Subcutaneous abdominal adipose tissue (tissue), 5 donors: ENCODE results near the gene WIPF2.
A peak's percentile ranks its signal among the peaks of the same experiment; 100 is the strongest.

Experiments used
- H3K27ac ChIP-seq: one replicate; pipeline ENCODE4 v1.7.0; 2013; ENCODE audit warnings: low read depth, mild to moderate bottlenecking, inconsistent platforms, low read length, moderate library complexity
- H3K27me3 ChIP-seq, 5 donors: one replicate each; pipeline ENCODE4 v1.7.0; 2013; ENCODE audit warnings: low read length in 5 of 5, inconsistent platforms in 1 of 5; ENCODE audit not compliant: control insufficient read depth in 5 of 5, insufficient read depth in 4 of 5
- H3K36me3 ChIP-seq, 5 donors: one replicate each; pipeline ENCODE4 v1.7.0; 2013; ENCODE audit warnings: low read length in 5 of 5; ENCODE audit not compliant: control insufficient read depth in 5 of 5, insufficient read depth in 5 of 5
- H3K4me1 ChIP-seq, 5 donors: one replicate each; pipeline ENCODE4 v1.7.0; 2013; ENCODE audit warnings: low read length in 5 of 5, mild to moderate bottlenecking in 3 of 5, moderate library complexity in 1 of 5; ENCODE audit not compliant: control insufficient read depth in 5 of 5, insufficient read depth in 5 of 5
- H3K4me3 ChIP-seq, 5 donors: one replicate each; pipeline ENCODE4 v1.7.0; 2013; ENCODE audit warnings: low read length in 5 of 5, low read depth in 1 of 5
- H3K9ac ChIP-seq, 5 donors: one replicate each; pipeline ENCODE4 v1.7.0; 2013; ENCODE audit warnings: low read length in 5 of 5, mild to moderate bottlenecking in 4 of 5, moderate library complexity in 3 of 5
- H3K9me3 ChIP-seq, 5 donors: one replicate each; pipeline ENCODE4 v1.7.0; 2013; ENCODE audit warnings: low read length in 5 of 5; ENCODE audit not compliant: control insufficient read depth in 5 of 5
- donor health status: healthy.
- donor health status: healthy.
- donor health status: healthy.
- donor health status: healthy.
- donor health status: healthy.

Gene WIPF2

DNA sequence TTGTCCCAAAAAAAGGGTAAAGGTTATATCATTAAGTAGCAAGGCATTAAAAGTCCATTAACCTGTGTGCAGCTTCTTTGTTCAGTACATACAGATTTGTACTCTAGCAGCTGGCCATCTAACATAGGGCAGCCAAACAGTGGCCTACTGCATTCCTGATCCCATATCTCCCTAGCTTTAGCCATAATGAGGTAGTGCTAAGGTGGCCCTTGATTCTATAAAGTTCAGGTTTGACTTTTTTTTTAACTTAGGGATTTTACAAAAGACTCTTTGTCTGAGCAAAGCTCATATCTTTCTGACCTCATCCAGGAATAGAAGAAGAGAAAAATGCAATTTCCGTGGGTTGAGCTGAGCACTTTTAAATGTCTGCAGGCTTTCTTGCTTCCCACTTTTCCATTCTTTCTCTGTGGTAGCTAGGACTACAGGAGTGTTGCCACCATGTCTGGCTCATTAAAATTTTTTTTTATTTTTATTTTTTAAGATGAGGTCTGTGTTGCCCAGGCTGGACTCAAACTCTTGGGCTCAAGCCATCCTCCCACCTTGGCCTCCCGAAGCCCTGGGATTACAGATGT is 49.1 kb downstream of the WIPF2 start:
- H3K4me1 ChIP-seq = no peaks in the 10 kb centered on the region
- H3K9ac ChIP-seq = no peak overlapping the region
- no peak overlapping the region for H3K4me3 ChIP-seq
- no peaks in the 10 kb centered on the region for H3K27me3 ChIP-seq
- H3K9me3 ChIP-seq = no peaks in the 10 kb centered on the region
- H3K36me3 ChIP-seq = peaks cover 24 to 62% (median 55%) of the 10 kb centered on the region in 5 donors
- no peak overlapping the region for H3K27ac ChIP-seq

DNA sequence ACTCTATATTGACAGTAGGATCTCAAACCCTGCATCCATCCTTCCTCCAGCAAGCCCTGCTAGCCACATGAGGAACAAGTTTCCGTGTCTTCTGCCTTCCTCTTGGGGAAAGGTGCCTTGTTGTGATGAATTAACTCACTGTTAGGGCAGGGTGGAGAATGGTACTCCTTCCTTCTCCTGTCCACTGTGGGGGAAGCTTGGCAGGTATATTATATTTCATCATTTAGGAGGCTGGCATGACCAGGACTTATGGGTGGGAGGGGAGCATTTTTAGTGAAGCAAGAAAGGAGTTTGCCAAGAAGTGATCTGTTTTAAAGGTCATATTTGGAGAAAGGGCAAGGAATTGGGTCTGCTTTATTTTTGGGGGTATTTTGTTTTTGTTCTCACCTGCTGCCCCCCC is 59.3 kb downstream of the WIPF2 start:
- Histone ChIP-seq H3K9ac (no peak overlapping the region), H3K36me3 (peaks cover 3 to 76% (median 67%) of the 10 kb centered on the region in 5 donors)

DNA sequence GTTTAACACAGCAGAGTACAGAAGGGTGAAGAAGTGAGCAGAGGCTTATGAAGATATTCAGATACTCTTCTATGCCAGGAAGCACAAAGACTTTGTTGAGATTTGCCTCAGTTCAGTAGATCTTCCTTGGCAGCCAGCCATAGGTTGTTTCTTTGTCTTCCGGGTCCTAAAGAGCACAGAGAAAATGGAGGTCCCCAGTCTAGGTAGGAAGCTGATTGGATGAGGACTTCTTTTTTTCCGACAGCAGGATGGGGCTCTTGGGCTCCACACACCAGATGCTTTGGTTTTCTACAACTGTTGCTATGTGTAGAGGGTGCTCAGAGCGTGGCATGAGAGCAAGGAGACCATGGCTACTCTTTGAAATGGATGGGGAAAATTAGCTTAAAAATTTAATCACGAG is 60.3 kb downstream of the WIPF2 start:
- Histone ChIP-seq H3K27me3 (no peaks in the 10 kb centered on the region), H3K4me3 (no peak overlapping the region), H3K4me1 (peaks cover 5 to 14% (median 12%) of the 10 kb centered on the region in 5 donors), H3K9me3 (no peaks in the 10 kb centered on the region), H3K36me3 (peaks cover 3 to 69% (median 60%) of the 10 kb centered on the region in 5 donors), H3K9ac (no peak overlapping the region), H3K27ac (no peak overlapping the region)

More for the DNA sequence above, 59.3 kb downstream of the WIPF2 start:
- H3K4me3 ChIP-seq = no peak overlapping the region
- peaks cover 0 to 11% (median 4%) of the 10 kb centered on the region in 5 donors for H3K4me1 ChIP-seq
- no peaks in the 10 kb centered on the region for H3K9me3 ChIP-seq
- no peaks in the 10 kb centered on the region for H3K27me3 ChIP-seq
- H3K27ac ChIP-seq = no peak overlapping the region

DNA sequence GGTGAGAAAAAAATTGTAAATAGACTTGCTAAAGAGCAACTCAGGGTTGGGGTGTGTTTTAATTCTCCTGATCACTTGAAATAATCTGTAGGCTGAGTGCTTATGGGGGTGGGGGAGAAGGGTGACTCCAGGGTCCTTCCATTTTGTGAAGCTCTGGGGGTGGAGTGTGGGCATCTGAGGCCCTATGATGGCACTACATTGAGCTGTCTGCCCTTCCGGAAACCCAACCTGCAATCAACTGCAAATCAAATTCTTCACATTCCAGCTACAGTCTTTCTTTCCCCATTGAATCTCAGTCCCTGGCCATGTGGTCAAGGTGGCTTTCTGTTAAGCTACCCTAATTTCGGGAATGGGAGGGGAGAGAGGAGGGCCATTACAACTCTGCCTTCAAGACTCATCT is 62.6 kb downstream of the WIPF2 start:
- no peak overlapping the region for H3K9ac ChIP-seq
- H3K9me3 ChIP-seq = no peaks in the 10 kb centered on the region
- peaks cover 0 to 54% (median 49%) of the 10 kb centered on the region in 5 donors for H3K36me3 ChIP-seq
- no peaks in the 10 kb centered on the region for H3K27me3 ChIP-seq
- no peak overlapping the region for H3K4me3 ChIP-seq
- peaks cover 7 to 21% (median 17%) of the 10 kb centered on the region in 5 donors for H3K4me1 ChIP-seq
- H3K27ac ChIP-seq = no peak overlapping the region

DNA sequence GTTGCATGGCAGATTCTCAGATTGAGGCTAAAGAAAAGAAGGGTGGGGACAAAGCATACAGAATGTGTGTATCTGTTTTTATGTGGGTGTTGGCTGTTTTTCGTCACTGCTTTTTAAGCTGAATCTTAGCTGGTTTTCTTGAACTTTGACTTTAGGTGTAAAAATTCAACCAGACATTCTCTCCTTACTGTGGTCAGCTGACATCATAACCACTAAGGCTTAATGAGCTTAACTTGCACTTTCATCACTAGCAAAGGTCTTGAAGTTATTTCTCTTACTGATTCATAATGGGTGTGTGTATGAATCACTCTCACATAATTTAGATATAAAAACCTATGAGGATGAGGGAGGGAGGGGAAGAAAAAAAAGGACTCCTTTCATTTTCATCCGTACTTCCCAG is 64.6 kb downstream of the WIPF2 start:
- peak overlapping the region in 1 of 5 donors; percentile 24 for H3K9ac ChIP-seq

DNA sequence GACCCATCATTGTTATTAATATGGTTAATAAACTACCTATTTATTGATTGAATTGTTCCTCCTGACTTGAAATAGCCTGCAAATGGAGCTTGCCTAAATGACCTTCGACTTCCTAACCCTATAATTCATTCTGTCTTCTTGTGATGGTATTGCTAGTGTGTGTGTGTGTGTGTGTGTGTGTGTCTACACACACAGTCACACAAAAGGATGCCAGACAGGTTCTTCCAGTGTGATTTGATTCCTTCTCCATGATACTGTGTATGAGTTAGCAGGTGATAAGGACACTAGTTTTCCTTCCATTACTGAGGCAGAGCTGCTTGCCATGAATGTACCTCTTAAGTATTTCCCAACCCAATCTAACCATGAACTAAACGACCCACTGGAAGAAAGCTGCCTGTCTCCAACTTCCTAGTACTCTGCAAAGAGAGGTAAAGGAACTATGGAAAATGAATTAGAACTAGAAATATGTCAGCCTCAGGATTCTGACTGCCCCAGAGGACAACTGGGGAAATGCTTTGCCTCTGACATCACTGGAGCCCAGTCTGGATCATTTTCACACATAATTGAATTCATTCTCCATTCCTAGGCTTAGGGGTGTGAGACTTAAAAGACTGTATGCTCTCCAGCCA is 65.1 kb downstream of the WIPF2 start:
- peaks cover 0 to 32% (median 27%) of the 10 kb centered on the region in 5 donors for H3K36me3 ChIP-seq
- H3K9me3 ChIP-seq = no peaks in the 10 kb centered on the region
- no peaks in the 10 kb centered on the region for H3K27me3 ChIP-seq
- peaks cover 7 to 34% (median 18%) of the 10 kb centered on the region in 5 donors for H3K4me1 ChIP-seq
- peak overlapping the region in 1 of 5 donors; percentile 4 for H3K4me3 ChIP-seq
- no peak overlapping the region for H3K9ac ChIP-seq
- peak overlapping the region; percentile 71 for H3K27ac ChIP-seq

More for the DNA sequence above, 64.6 kb downstream of the WIPF2 start:
- no peak overlapping the region for H3K4me3 ChIP-seq
- peak overlapping the region; percentile 71 for H3K27ac ChIP-seq
- H3K27me3 ChIP-seq = no peaks in the 10 kb centered on the region
- H3K9me3 ChIP-seq = no peaks in the 10 kb centered on the region
- H3K4me1 ChIP-seq = peaks cover 7 to 32% (median 22%) of the 10 kb centered on the region in 5 donors
- peaks cover 0 to 38% (median 33%) of the 10 kb centered on the region in 5 donors for H3K36me3 ChIP-seq

DNA sequence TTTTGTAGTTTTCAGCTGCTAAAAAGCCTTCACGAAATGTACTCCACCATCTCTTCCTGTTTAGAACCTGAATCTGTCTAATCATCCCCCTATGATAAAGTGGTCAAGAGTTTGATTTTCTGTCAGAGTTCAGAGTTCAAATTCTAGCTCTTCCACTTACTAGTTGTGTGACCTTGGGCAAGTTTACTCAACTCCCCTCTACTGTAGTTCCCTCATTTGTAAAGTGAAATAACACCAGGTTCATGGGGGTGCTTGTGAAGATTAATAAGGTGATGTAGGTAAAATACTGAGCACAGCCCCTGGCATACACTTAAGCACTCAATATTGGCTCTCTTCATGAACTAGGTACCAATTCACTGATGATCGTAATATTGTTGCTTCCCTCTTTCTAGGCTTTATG is 67.4 kb downstream of the WIPF2 start:
- Histone ChIP-seq H3K9me3 (no peaks in the 10 kb centered on the region), H3K4me3 (no peak overlapping the region), H3K27ac (no peak overlapping the region), H3K36me3 (peaks cover 0 to 11% (median 6%) of the 10 kb centered on the region in 5 donors), H3K9ac (no peak overlapping the region), H3K27me3 (no peaks in the 10 kb centered on the region), H3K4me1 (peaks cover 7 to 34% (median 22%) of the 10 kb centered on the region in 5 donors)

DNA sequence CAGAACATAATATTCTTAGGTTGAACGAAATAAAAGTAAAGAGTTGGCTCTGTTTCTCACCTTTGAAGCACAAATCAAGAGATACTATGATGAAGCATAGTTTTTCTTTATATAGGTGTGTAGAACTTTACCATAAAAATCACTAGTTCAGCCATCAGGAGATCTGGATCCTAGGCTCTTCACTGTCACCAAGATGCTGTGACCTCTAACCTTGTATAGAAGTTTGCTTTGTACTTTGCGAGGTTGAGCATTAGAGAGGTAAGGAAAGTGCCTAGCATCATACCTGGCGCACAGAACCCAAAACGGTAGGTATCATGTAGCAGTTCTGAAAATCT is 68.0 kb downstream of the WIPF2 start:
- Histone ChIP-seq H3K4me1 (peaks cover 7 to 34% (median 22%) of the 10 kb centered on the region in 5 donors), H3K4me3 (peak overlapping the region in 3 of 5 donors; percentile 36 to 80 (median 55)), H3K36me3 (peaks cover 0 to 4% (median 1%) of the 10 kb centered on the region in 5 donors), H3K27me3 (no peaks in the 10 kb centered on the region), H3K9ac (no peak overlapping the region), H3K9me3 (no peaks in the 10 kb centered on the region), H3K27ac (no peak overlapping the region)

DNA sequence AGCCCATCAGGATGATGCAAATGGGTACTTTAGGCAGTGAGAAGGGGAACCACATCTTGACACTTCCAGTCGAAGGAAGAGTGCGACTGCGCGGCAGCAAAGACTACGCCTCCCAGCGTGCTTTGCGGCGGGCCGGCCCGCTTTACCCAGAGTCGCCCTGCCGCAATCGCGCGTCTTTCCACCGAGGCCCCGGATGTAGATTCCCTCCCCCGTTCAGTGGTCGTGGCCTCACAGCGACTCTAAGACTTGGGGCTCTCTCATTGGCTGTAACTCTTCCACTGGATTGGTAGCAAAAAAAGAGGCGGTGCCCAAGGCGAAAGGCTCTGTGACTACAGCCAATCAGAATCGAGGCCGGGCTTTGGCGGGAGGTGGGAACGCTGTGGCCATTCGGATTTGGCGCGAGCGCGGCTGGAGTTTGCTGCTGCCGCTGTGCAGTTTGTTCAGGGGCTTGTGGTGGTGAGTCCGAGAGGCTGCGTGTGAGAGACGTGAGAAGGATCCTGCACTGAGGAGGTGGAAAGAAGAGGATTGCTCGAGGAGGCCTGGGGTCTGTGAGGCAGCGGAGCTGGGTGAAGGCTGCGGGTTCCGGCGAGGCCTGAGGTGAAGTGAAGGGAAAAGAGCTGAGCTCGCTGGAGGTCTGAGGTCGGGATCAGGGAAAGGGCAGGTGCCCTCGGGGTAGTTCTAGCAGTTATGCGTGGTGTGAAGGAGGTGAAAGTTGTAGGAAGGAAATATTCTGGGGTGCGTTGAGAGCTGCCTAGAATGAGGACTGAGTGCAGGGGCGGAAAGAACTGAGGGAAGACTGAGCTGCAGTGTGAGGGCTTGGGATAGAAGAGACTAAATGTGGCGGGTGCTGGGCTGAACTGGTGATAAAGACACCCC is 68.6 kb downstream of the WIPF2 start, which contains the start of gene CDC6:
CDC6 (plus strand) TSS at position 386 of the 876 bp plus-strand sequence. CDS start 1,542 bp downstream, outside the sequence.
- H3K4me3 ChIP-seq = peak within 1 kb of the TSS; percentile 73 to 87 (median 78)
- H3K9ac ChIP-seq = peak within 1 kb of the TSS; percentile 3 to 77 (median 76)
- no peak within 1 kb of the TSS for H3K27ac ChIP-seq
- H3K9me3 ChIP-seq = no peaks in the 10 kb centered on the region
- H3K27me3 ChIP-seq = no peaks in the 10 kb centered on the region
- peaks cover 0 to 3% (median 0%) of the 10 kb centered on the region in 5 donors for H3K36me3 ChIP-seq
- H3K4me1 ChIP-seq = peaks cover 7 to 34% (median 22%) of the 10 kb centered on the region in 5 donors
